Adrenal gland (tissue), 12 donors: ENCODE measurements around the gene USP11. TPM values are rescaled to one million over a fixed set of nuclear protein-coding genes. Genes with fewer than 3 reads are reported as not detected.
A peak's percentile ranks its signal among the peaks of the same experiment; 100 is the strongest.

Experiments used
- DNase-seq, 7 donors: peaks; one replicate each; pipeline ENCODE4 v3.0.0-alpha.2; 2019 to 2020
- H3K27ac ChIP-seq, 5 donors: fragments of 200-600 bp; sonication (generic) in 4 of 5; 1 replicate in 3 of 5; 2 replicates in 2 of 5; pipeline versions ENCODE4 v1.5.1 to v1.8.0; 2016 to 2020; ENCODE audit warnings: mild to moderate bottlenecking in 1 of 5
- H3K27me3 ChIP-seq: fragments of 200-600 bp; 2 replicates; pipeline ENCODE4 v1.8.0; 2021
- H3K36me3 ChIP-seq, 2 donors: fragments of 200-600 bp; replicated peaks in 1 of 2; 1 replicate in 1 of 2; 2 replicates in 1 of 2; pipeline versions ENCODE4 v1.5.1 to v1.8.0; 2018 to 2022
- H3K4me1 ChIP-seq, 2 donors: fragments of 200-600 bp; replicated peaks in 1 of 2; 1 replicate in 1 of 2; 2 replicates in 1 of 2; pipeline versions ENCODE4 v1.5.1 to v1.8.0; 2018 to 2021
- H3K4me3 ChIP-seq, 4 donors: fragments of 200-600 bp; sonication (generic) in 3 of 4; one replicate each; pipeline ENCODE4 v1.5.1; 2016 to 2018
- H3K9me3 ChIP-seq, 3 donors: fragments of 200-600 bp; sonication (generic) in 1 of 3; replicated peaks in 1 of 3; 1 replicate in 2 of 3; 2 replicates in 1 of 3; pipeline versions ENCODE4 v1.5.1 to v1.8.0; 2016 to 2021
- CTCF ChIP-seq, 6 experiments: fragments of 450-650 bp in 4 of 6; fragments of 200-600 bp in 2 of 6; sonication (generic) in 1 of 6; IDR thresholded peaks; 1 replicate in 5 of 6; 2 replicates in 1 of 6; pipeline versions ENCODE4 v1.5.1 to v1.8.0; 2016 to 2021; ENCODE audit warnings: antibody characterized with exemption in 6 of 6, mild to moderate bottlenecking in 2 of 6, moderate library complexity in 1 of 6
- POLR2A ChIP-seq, 2 donors: fragments of 450-650 bp; IDR thresholded peaks; one replicate each; pipeline ENCODE4 v1.6.1; 2017; ENCODE audit warnings: antibody characterized with exemption in 2 of 2, mild to moderate bottlenecking in 2 of 2, moderate library complexity in 1 of 2
- WGBS, 4 donors: extraction: QIAGEN DNeasy Blood & Tissue Kit in 2 of 4; methylation state at CpG; one replicate each; pipeline versions ENCODE4 v1.1.5 to v1.1.7; 2013 to 2017; 5-methylcytosine and 5-hydroxymethylcytosine counted together
- intact Hi-C, 2 donors: fragments of 100-400 bp; cut with DNase I; formaldehyde crosslinking; loops; one replicate each; pipeline versions ENCODE4 v1.14.1 to v1.15.0; 2022 to 2023
- polyA plus RNA-seq, 3 donors: library from polyadenylated mRNA; stranded (reverse); fragments of 200-250 nt in 2 of 3; fragments of 350-450 nt in 1 of 3; fragmentation: Illumina TruSeq in 1 of 3; extraction: RNeasy Lipid Tissue Mini Kit (QIAGEN cat#74804) in 1 of 3; gene quantifications; one replicate each; pipeline ENCODE4 v1.2.3, GENCODE V29; 2013 to 2014
- total RNA-seq, 9 donors: library from RNA; depleted of rRNA in 4 of 9; stranded (reverse); fragments of >200 nt in 4 of 9; fragments of 120-200 nt in 1 of 9; fragmentation: NEBNext Ultra II Directional in 1 of 9; extraction: Animal tissue kit (Norgen Biotek cat#: 25700) in 1 of 9; gene quantifications; one replicate each; pipeline versions ENCODE4 v1.1.0 to v1.2.4, GENCODE V29; 2013 to 2023
- donor health status: healthy with polysubstance abuse.
- donor health status: Bipolar disorder and iron deficiency.
- donor health status: DM: yes; HTN: yes; CAD: no.
- donor health status: DM: no; HTN: no; CAD: no.
- donor health status: DM: no; HTN: no; CAD: no.
- donor health status: DM: yes; HTN: yes; CAD: no.

The USP11 gene
- total and polyA plus RNA-seq, 12 donors: 27.4 to 63.0 (median 52.1) TPM

GRCh38 chrX:47209508-47210238, 23.1 kb upstream of the USP11 start:
- intact Hi-C loops: no loop called here
- Histone ChIP-seq H3K4me3 (no peak overlapping the region), H3K4me1 (no peaks in the 10 kb centered on the region), H3K27ac (peak overlapping the region in 1 of 5 donors; percentile 6), H3K27me3 (no peaks in the 10 kb centered on the region), H3K9me3 (no peaks in the 10 kb centered on the region), H3K36me3 (peaks cover 0 to 97% of the 10 kb centered on the region in 2 donors)
- 45 to 86% (median 82%) methylated on average over 6 to 16 of the region's 16 CpGs for WGBS, 4 donors
- TF ChIP-seq POLR2A (IDR thresholded peaks at IDR 0.05) (no peak), CTCF (IDR thresholded peaks at IDR 0.05) (no peak)
- peak in 2 of 7 donors; percentile 47 to 59 for DNase-seq

GRCh38 chrX:47210661-47211425, 22.0 kb upstream of the USP11 start:
- H3K4me1 ChIP-seq: no peaks in the 10 kb centered on the region
- TF ChIP-seq POLR2A (IDR thresholded peaks at IDR 0.05): no peak
- no peak for TF ChIP-seq CTCF (IDR thresholded peaks at IDR 0.05)
- no peak overlapping the region for H3K4me3 ChIP-seq
- peaks cover 0 to 97% of the 10 kb centered on the region in 2 donors for H3K36me3 ChIP-seq
- no peaks in the 10 kb centered on the region for H3K9me3 ChIP-seq
- WGBS, 4 donors: 85 to 93% (median 88%) methylated on average over 3 to 15 of the region's 15 CpGs
- intact Hi-C loops: no loop called here
- no peaks in the 10 kb centered on the region for H3K27me3 ChIP-seq
- DNase-seq: no peak
- H3K27ac ChIP-seq: no peak overlapping the region

- H3K9me3 ChIP-seq: no peaks in the 10 kb centered on the region
These were observed 20.2 kb upstream of the USP11 start for GRCh38 chrX:47212381-47213293.

More at GRCh38 chrX:47212381-47213293, 20.2 kb upstream of the USP11 start:
- H3K36me3 ChIP-seq: peaks cover 0 to 84% of the 10 kb centered on the region in 2 donors
- intact Hi-C loops: no loop called here
- peak in 2 of 7 donors; percentile 5 to 8 for DNase-seq
- H3K27ac ChIP-seq: no peak overlapping the region
- peaks cover 5 to 12% of the 10 kb centered on the region in 2 donors for H3K4me1 ChIP-seq
- no peak for TF ChIP-seq CTCF (IDR thresholded peaks at IDR 0.05)
- no peak for TF ChIP-seq POLR2A (IDR thresholded peaks at IDR 0.05)
- no peak overlapping the region for H3K4me3 ChIP-seq
- no peaks in the 10 kb centered on the region for H3K27me3 ChIP-seq
- WGBS, 4 donors: 77 to 89% (median 83%) methylated on average over 10 to 12 of the region's 12 CpGs
